SK-N-SH treated with all-trans-retinoic acid at 6 μM for 48 hours (cell line): Measurements from ENCODE around the gene SMOC2.

Source experiments
- ATAC-seq: fragments of 200-7000 bp; cut with Tn5 transposase; 3 replicates; pipeline ENCODE4 v1.9.1; 2020; ENCODE audit warnings: mild to moderate bottlenecking, moderate library complexity
- ARNTL ChIP-seq: fragments of 450-650 bp; formaldehyde crosslinking; IDR thresholded peaks from 2 replicates; pipeline ENCODE4 v1.5.0; 2020; ENCODE audit warnings: low read depth, mild to moderate bottlenecking, moderate library complexity, borderline replicate concordance
- BACH2 ChIP-seq: fragments of 250-450 bp; sonication (Bioruptor Pico); IDR thresholded peaks from 2 replicates; pipeline ENCODE4 v1.9.0; 2021; ENCODE audit warnings: mild to moderate bottlenecking, borderline replicate concordance
- CREB5 ChIP-seq: fragments of 250-450 bp; sonication (Bioruptor Pico); IDR thresholded peaks from 2 replicates; pipeline ENCODE4 v1.5.1; 2020; ENCODE audit warnings: low read depth, mild to moderate bottlenecking, moderate library complexity
- CSDC2 ChIP-seq: fragments of 250-450 bp; sonication (Bioruptor Pico); IDR thresholded peaks from 2 replicates; pipeline ENCODE4 v1.5.0; 2020; ENCODE audit warnings: mild to moderate bottlenecking, moderate library complexity
- ESRRG ChIP-seq: fragments of 250-450 bp; sonication (Bioruptor Pico); IDR thresholded peaks from 2 replicates; pipeline ENCODE4 v1.6.1; 2021; ENCODE audit warnings: mild to moderate bottlenecking
- GLIS3 ChIP-seq: fragments of 250-450 bp; sonication (Bioruptor Pico); IDR thresholded peaks from 2 replicates; pipeline ENCODE4 v1.5.0; 2020; ENCODE audit warnings: mild to moderate bottlenecking, moderate library complexity
- OSR1 ChIP-seq: fragments of 250-450 bp; sonication (Bioruptor Pico); IDR thresholded peaks from 2 replicates; pipeline ENCODE4 v1.8.0; 2022; ENCODE audit warnings: moderate library complexity, mild to moderate bottlenecking, inconsistent platforms
- PATZ1 ChIP-seq: fragments of 250-450 bp; sonication (Bioruptor Pico); IDR thresholded peaks from 2 replicates; pipeline ENCODE4 v1.8.0; 2020; ENCODE audit warnings: mild to moderate bottlenecking, moderate library complexity, borderline replicate concordance
- POU6F1 ChIP-seq: fragments of 250-450 bp; sonication (Bioruptor Pico); IDR thresholded peaks from 2 replicates; pipeline ENCODE4 v1.8.0; 2021; ENCODE audit warnings: low read depth, mild to moderate bottlenecking, moderate library complexity, borderline replicate concordance
- PPARA ChIP-seq: fragments of 250-450 bp; sonication (Bioruptor Pico); IDR thresholded peaks from 2 replicates; pipeline ENCODE4 v1.5.0; 2020; ENCODE audit warnings: mild to moderate bottlenecking, borderline replicate concordance
- RARB ChIP-seq: fragments of 250-450 bp; sonication (Bioruptor Pico); IDR thresholded peaks from 2 replicates; pipeline ENCODE4 v1.8.0; 2021; ENCODE audit warnings: mild to moderate bottlenecking, moderate library complexity
- SNAI2 ChIP-seq: fragments of 250-450 bp; sonication (Bioruptor Pico); IDR thresholded peaks from 2 replicates; pipeline ENCODE4 v1.5.0; 2020; ENCODE audit warnings: mild to moderate bottlenecking, moderate library complexity
- TCF4 ChIP-seq: fragments of 250-450 bp; sonication (Bioruptor Pico); IDR thresholded peaks from 2 replicates; pipeline ENCODE4 v1.8.0; 2021; ENCODE audit warnings: mild to moderate bottlenecking, moderate library complexity, borderline replicate concordance
- TOX ChIP-seq: fragments of 250-450 bp; sonication (Bioruptor Pico); IDR thresholded peaks from 2 replicates; pipeline ENCODE4 v1.8.0; 2021; ENCODE audit warnings: mild to moderate bottlenecking, moderate library complexity, borderline replicate concordance
- ZC3H10 ChIP-seq: fragments of 250-450 bp; sonication (Bioruptor Pico); IDR thresholded peaks from 2 replicates; pipeline ENCODE4 v1.5.1; 2021; ENCODE audit warnings: mild to moderate bottlenecking, moderate library complexity
- ZFP3 ChIP-seq: fragments of 250-450 bp; sonication (Bioruptor Pico); IDR thresholded peaks from 2 replicates; pipeline ENCODE4 v1.5.0; 2020; ENCODE audit warnings: mild to moderate bottlenecking, moderate library complexity
- ZFP30 ChIP-seq: fragments of 450-650 bp; formaldehyde crosslinking; IDR thresholded peaks from 2 replicates; pipeline ENCODE4 v1.5.0; 2022; ENCODE audit warnings: mild to moderate bottlenecking, moderate library complexity
- ZNF565 ChIP-seq: fragments of 450-650 bp; formaldehyde crosslinking; conservative IDR thresholded peaks from 2 replicates; pipeline ENCODE4 v1.5.0; 2020; ENCODE audit warnings: low read depth, mild to moderate bottlenecking, moderate library complexity
- ZNF8 ChIP-seq: fragments of 450-650 bp; formaldehyde crosslinking; IDR thresholded peaks from 2 replicates; pipeline ENCODE4 v1.5.0; 2020; ENCODE audit warnings: mild to moderate bottlenecking, moderate library complexity
- TF ChIP-seq, protein P1 (sequence below): fragments of 250-450 bp; sonication (Bioruptor Pico); IDR thresholded peaks from 2 replicates; pipeline ENCODE4 v1.5.1; 2021; ENCODE audit warnings: mild to moderate bottlenecking, moderate library complexity

Gene SMOC2

DNA sequence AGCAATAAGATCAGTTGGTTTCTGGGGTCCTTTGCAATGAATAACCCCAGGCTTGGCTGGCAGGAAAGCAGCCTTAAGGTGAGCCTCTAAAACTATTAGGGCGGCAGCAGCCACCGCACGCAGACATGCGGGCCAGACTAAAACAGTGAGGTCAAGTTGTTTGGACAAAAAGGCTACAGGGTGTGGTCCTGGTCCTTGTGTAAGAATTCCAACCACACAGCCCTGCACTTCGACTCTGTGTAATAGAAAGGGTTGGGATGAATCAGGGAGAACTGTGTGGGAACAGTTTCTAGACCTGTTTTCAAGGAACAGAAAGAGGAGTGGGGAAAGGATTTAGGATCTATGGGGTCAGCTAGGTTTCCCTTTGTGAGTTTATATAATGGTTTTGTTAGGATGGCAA is 237.6 kb downstream of the SMOC2 start (continued):
- TF ChIP-seq ZFP30 (CRISPR knock-in tag): no peak
- TF ChIP-seq ESRRG: no peak

DNA sequence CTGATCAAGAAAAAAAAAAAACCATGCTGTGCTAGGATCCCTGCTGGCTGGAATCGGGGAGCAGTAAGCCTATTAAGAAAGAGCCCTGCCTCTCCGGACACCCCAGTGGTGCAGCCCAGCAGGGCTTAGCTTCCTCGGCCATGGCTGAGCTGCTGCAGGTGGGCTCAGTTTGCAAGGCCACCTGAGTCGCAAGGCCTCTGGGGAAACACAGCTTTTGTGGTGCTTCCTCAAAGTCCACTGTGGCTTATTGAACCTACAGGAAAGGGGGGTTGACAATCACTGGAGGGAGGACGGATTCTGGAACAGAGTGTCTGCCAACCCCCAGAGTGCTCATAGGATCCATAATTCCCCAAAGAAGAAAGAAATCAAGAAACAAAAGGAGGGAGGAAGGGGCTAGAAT is 240.8 kb downstream of the SMOC2 start:
- TF ChIP-seq CREB5: no peak
- TF ChIP-seq OSR1: no peak
- no peak for TF ChIP-seq ZFP30 (CRISPR knock-in tag)
- TF ChIP-seq ZFP3 (CRISPR knock-in tag): no peak
- no peak for TF ChIP-seq ZC3H10 (CRISPR knock-in tag)
- TF ChIP-seq TCF4 (CRISPR knock-in tag): no peak
- TF ChIP-seq ZNF565: no peak
- TF ChIP-seq, protein P1, sequence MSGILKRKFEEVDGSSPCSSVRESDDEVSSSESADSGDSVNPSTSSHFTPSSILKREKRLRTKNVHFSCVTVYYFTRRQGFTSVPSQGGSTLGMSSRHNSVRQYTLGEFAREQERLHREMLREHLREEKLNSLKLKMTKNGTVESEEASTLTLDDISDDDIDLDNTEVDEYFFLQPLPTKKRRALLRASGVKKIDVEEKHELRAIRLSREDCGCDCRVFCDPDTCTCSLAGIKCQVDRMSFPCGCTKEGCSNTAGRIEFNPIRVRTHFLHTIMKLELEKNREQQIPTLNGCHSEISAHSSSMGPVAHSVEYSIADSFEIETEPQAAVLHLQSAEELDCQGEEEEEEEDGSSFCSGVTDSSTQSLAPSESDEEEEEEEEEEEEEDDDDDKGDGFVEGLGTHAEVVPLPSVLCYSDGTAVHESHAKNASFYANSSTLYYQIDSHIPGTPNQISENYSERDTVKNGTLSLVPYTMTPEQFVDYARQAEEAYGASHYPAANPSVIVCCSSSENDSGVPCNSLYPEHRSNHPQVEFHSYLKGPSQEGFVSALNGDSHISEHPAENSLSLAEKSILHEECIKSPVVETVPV (CRISPR knock-in tag): no peak
- TF ChIP-seq PATZ1 (CRISPR knock-in tag): no peak
- TF ChIP-seq ESRRG: no peak
- TF ChIP-seq SNAI2 (CRISPR knock-in tag): no peak
- no peak for TF ChIP-seq PPARA (CRISPR knock-in tag)
- no peak for TF ChIP-seq BACH2 (CRISPR knock-in tag)
- no peak for TF ChIP-seq POU6F1
- no peak for TF ChIP-seq RARB (CRISPR knock-in tag)
- TF ChIP-seq CSDC2 (CRISPR knock-in tag): no peak
- TF ChIP-seq ARNTL (CRISPR knock-in tag): no peak
- TF ChIP-seq TOX (CRISPR knock-in tag): no peak
- TF ChIP-seq GLIS3: no peak
- ATAC-seq: no peak

GRCh38 chr6:168683621-168684020 is 242.6 kb downstream of the SMOC2 start:
- ATAC-seq: no peak
- no peak for TF ChIP-seq BACH2 (CRISPR knock-in tag)
- TF ChIP-seq, protein P1 (CRISPR knock-in tag): no peak
- TF ChIP-seq, all 23 proteins: peak for 0

GRCh38 chr6:168684471-168684870 is 243.5 kb downstream of the SMOC2 start:
- ATAC-seq: no peak

More at GRCh38 chr6:168684471-168684870, 243.5 kb downstream of the SMOC2 start:
- TF ChIP-seq ZFP3 (CRISPR knock-in tag): no peak
- TF ChIP-seq POU6F1: no peak
- no peak for TF ChIP-seq ZNF8 (CRISPR knock-in tag)
- TF ChIP-seq CREB5: no peak
- no peak for TF ChIP-seq PATZ1 (CRISPR knock-in tag)
